ENCODE data around the gene UTP4.

The UTP4 gene

GRCh38 chr16:69132424-69133252 lies at the start of gene UTP4, which contains the start of gene CHTF8:
TSS of gene UTP4 (plus strand) at chr16:69132649. CDS start at chr16:69133460, 811 bp downstream.
TSS of gene CHTF8 (minus strand) at chr16:69132588. CDS start at chr16:69121458, 11,130 bp downstream.
- peak; percentile 75 for DNase-seq (ENCODE audit: low spot score)

GRCh38 chr16:69083306-69083941 lies 49.0 kb upstream of the UTP4 start:
- no peak for DNase-seq (ENCODE audit: low spot score)

- DNase-seq (ENCODE audit: low spot score): no peak
These were observed 48.2 kb upstream of the UTP4 start for GRCh38 chr16:69084289-69084688.

- no peak for DNase-seq (ENCODE audit: low spot score)
These were observed 47.3 kb upstream of the UTP4 start for GRCh38 chr16:69085032-69085695.

- no peak for DNase-seq (ENCODE audit: low spot score)
These were observed 45.3 kb upstream of the UTP4 start for GRCh38 chr16:69087161-69087581.

- no peak for DNase-seq (ENCODE audit: low spot score)
These were observed 43.8 kb upstream of the UTP4 start for GRCh38 chr16:69088684-69089083.

GRCh38 chr16:69089091-69089910 lies 43.1 kb upstream of the UTP4 start:
- DNase-seq (ENCODE audit: low spot score): no peak

- no peak for DNase-seq (ENCODE audit: low spot score)
These were observed 38.5 kb upstream of the UTP4 start for GRCh38 chr16:69093974-69094373.

- no peak for DNase-seq (ENCODE audit: low spot score)
These were observed 37.9 kb upstream of the UTP4 start for GRCh38 chr16:69094501-69094900.

- DNase-seq (ENCODE audit: low spot score): no peak
These were observed 37.3 kb upstream of the UTP4 start for GRCh38 chr16:69095193-69095592.

- no peak for DNase-seq (ENCODE audit: low spot score)
These were observed 32.3 kb upstream of the UTP4 start for GRCh38 chr16:69100071-69100691.

- DNase-seq (ENCODE audit: low spot score): peak; percentile 63
These were observed 26.7 kb upstream of the UTP4 start, which contains the start of gene HAS3 for GRCh38 chr16:69105501-69106361. TSS of gene HAS3 (plus strand) at chr16:69105653. CDS start at chr16:69109396, 3,743 bp downstream.

- no peak for DNase-seq (ENCODE audit: low spot score)
These were observed 25.7 kb upstream of the UTP4 start for GRCh38 chr16:69106491-69107315.

- DNase-seq (ENCODE audit: low spot score): no peak
These were observed 25.0 kb upstream of the UTP4 start for GRCh38 chr16:69107316-69107962.

- no peak for DNase-seq (ENCODE audit: low spot score)
These were observed 24.2 kb upstream of the UTP4 start for GRCh38 chr16:69108064-69108904.

- DNase-seq (ENCODE audit: low spot score): no peak
These were observed 23.6 kb upstream of the UTP4 start for GRCh38 chr16:69108905-69109252.

GRCh38 chr16:69109486-69110270 lies 22.8 kb upstream of the UTP4 start:
- no peak for DNase-seq (ENCODE audit: low spot score)

Data from cerebellar cortex (tissue), 1 donor.